HL-60/S4 treated with phorbol 12-myristate 13-acetate at 8.2 ng/mL for 4 days and 3 days (cell line): ENCODE measurements around the gene SDR42E1.

Experiments used
- in situ Hi-C: fragments of 300-500 bp; cut with MboI; formaldehyde crosslinking; loops from 2 replicates; pipeline ENCODE4 v1.15.0; 2022; ENCODE audit warnings: low sequenced_read_pairs

The SDR42E1 gene

GRCh38 chr16:81945665-81946064 lies 65.6 kb downstream of the SDR42E1 start:
- in situ Hi-C loops: no loop called here

DNA sequence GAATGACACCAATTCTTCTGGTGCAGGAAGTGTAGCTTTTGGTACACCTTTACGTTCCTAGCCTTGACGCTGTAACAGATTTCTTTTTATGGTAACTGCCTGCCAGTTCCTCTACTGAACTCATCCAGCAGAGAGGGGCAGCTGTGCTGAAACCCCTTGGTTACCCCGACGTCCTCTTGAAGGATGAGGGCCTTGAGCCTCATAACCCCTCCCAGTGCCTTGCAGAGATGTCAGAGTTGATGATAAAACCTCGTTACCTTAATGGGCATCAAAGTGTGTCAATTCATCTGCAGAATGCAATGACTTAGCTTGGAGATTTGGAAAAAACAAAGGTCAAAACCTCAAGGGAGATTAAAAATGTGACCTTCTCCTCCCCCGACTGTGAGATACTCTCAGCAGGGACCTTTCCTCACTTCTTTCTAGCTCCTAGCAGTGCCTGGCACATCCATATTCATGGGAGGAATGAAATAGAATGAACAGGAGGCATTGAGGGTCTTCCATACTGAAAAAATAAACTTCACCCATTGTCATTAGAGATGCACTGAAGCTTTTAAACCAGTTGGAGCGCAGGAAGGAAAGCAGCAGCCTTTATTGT lies 69.2 kb downstream of the SDR42E1 start:
- in situ Hi-C loops: no loop called here

- in situ Hi-C loops: no loop called here
These were observed 70.3 kb downstream of the SDR42E1 start for GRCh38 chr16:81940781-81941560.

DNA sequence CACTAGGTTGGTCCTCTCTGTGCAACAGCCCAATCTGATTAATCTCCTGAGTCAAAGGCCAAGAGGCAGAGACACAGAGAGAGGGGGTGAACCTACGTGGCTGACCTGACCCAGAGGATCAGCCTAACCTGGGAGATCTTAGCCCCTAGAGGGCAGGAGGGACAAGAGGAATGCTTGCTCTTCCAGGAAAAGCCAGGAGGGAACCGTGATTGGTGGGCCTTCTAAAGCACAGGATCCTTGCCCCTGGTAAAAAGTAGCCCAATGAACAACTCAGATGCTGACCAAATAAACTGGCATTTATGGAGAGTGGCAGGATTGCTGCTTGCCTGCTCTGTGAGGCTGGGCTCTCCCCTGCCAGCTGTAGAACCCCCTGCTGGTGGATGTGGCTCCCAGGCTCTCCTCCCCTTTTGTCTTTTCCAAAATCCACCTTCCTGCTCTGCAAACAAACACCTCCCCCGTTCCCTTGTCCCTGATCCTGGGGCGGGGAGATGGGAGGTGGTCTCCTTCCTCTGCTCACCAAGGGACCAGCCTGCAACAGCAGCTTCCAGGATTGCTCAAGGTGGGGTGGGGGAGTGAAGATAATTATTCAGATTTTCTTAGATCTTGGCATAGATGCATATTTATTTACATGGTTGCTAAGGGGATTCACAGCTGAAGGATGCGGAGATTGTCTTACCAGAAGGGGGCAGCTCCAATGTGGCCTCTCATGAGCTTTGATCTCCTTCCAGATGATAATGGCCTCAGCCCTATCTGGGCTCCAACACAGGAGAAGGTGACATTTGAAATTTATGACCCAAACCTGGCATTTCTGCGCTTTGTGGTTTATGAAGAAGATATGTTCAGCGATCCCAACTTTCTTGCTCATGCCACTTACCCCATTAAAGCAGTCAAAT lies 71.9 kb downstream of the SDR42E1 start:
- in situ Hi-C loops: no loop called here
